Mammary epithelial cell (primary cell): ENCODE data around the gene MAP3K10.

Experiments
- CTCF ChIP-seq, 2 donors: IDR thresholded peaks in 1 of 2; conservative IDR thresholded peaks in 1 of 2; 2 replicates each; pipeline ENCODE4 v1.5.1; 2011 to 2012; ENCODE audit warnings: inconsistent platforms in 2 of 2, low read length in 2 of 2, mild to moderate bottlenecking in 2 of 2, control low read depth in 1 of 2, low read depth in 1 of 2; ENCODE audit not compliant: insufficient read depth in 1 of 2; ENCODE audit errors: extremely low read depth in 1 of 2
- EZH2 ChIP-seq: IDR thresholded peaks from 2 replicates; pipeline ENCODE4 v1.6.1; 2012; ENCODE audit warnings: low read length, inconsistent platforms, borderline replicate concordance

- TF ChIP-seq CTCF (conservative IDR thresholded peaks at IDR 0.05 in 1 of 2, IDR thresholded peaks at IDR 0.05 in 1 of 2; ENCODE audit: extremely low read depth in 1 of 2, insufficient read depth in 1 of 2, low read depth in 1 of 2, low read length in 2 of 2) (no peak), EZH2 (no peak)
Observed at GRCh38 chr19:40262422-40262821, 71.2 kb downstream of the MAP3K10 start.
